NB4 (cell line): Measurements from ENCODE around the gene SEC16B.

Experiments
- DNase-seq: peaks from one replicate; pipeline ENCODE4 v3.0.0; 2010; ENCODE audit warnings: low read depth
- H3K4me3 ChIP-seq: one replicate; pipeline ENCODE4 v1.5.1; 2011; ENCODE audit warnings: mild to moderate bottlenecking, low read depth, low read length, moderate library complexity
- MYC ChIP-seq: IDR thresholded peaks from 2 replicates; pipeline ENCODE4 v1.6.1; 2011; ENCODE audit warnings: low read depth, low read length
- POLR2A ChIP-seq: IDR thresholded peaks from 2 replicates; pipeline ENCODE4 v1.6.1; 2011; ENCODE audit warnings: mild to moderate bottlenecking; ENCODE audit not compliant: insufficient read length; ENCODE audit errors: extremely low read depth
- TF ChIP-seq, protein P1 (sequence below): IDR thresholded peaks from 2 replicates; pipeline ENCODE4 v1.6.1; 2011; ENCODE audit warnings: low read depth, low read length
- TF ChIP-seq, protein P2 (sequence below): IDR thresholded peaks from one replicate; pipeline ENCODE4 v1.5.1; 2012; ENCODE audit warnings: low read depth, low read length

SEC16B gene

DNA sequence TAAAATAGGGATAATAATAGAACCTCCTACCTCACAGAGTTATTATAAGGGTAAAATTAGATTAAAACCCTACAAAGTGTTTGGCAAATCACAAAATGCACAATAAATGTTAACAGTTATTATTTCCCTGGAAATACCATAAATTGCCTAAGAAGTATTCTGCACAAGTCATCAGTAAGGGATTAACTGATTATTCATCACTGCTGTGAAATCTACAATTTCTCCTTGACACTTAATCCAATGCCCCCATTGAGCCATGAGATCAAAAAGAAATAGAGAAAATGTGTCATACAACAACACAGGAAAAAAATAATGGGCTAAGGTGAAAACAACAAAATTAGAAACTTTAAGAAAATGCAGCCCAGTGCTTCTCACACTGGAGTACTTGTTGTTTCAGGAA, 6.7 kb upstream of the SEC16B start:
- TF ChIP-seq, protein P1, sequence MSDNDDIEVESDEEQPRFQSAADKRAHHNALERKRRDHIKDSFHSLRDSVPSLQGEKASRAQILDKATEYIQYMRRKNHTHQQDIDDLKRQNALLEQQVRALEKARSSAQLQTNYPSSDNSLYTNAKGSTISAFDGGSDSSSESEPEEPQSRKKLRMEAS = no peak
- TF ChIP-seq, protein P2, sequence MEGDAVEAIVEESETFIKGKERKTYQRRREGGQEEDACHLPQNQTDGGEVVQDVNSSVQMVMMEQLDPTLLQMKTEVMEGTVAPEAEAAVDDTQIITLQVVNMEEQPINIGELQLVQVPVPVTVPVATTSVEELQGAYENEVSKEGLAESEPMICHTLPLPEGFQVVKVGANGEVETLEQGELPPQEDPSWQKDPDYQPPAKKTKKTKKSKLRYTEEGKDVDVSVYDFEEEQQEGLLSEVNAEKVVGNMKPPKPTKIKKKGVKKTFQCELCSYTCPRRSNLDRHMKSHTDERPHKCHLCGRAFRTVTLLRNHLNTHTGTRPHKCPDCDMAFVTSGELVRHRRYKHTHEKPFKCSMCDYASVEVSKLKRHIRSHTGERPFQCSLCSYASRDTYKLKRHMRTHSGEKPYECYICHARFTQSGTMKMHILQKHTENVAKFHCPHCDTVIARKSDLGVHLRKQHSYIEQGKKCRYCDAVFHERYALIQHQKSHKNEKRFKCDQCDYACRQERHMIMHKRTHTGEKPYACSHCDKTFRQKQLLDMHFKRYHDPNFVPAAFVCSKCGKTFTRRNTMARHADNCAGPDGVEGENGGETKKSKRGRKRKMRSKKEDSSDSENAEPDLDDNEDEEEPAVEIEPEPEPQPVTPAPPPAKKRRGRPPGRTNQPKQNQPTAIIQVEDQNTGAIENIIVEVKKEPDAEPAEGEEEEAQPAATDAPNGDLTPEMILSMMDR = no peak
- no peak for TF ChIP-seq MYC
- no peak for TF ChIP-seq POLR2A
- no peak for DNase-seq
- H3K4me3 ChIP-seq = no peak overlapping the region

DNA sequence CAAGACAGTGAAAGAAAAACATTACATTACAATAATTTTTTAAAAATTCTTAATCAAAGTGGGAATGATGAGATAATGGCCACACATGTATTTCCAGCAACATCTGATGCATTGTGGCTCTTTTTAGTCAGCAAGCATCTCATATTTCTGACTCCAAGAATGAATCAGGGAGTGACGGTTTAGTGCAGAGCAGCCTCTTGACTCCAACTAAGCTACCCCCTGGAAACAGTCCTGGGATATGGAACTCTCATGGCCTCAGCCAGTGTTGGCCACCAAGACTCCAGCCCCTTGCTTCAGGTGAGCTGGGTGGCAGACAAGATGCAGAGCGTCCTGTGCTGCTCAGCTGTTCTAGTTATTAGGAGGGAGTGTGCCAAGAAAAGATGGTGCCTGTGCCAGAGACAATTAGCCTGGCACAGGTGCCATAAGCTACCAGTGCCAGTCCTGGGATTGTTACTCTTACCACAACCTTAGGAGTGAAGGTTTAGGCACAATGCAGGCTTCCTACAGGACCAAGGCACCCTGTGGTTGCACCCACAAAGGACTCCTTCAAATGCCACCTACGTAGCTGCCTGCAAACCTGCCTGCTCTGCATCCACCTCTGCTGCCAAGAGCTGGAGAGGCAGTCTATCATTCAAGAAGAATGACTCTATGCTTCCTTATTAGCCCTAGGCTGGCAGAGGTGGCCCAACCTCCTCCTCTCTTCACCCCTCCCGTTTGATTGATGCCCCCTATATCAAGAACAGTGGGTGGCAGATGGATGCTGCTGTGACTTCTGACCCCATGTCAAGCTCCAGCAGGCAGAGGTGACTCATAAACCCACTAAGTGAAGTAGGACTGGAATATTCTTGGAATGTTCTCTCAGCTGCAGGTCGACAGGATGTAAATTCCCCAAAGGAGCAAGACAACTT, 6.0 kb upstream of the SEC16B start:
- no peak overlapping the region for H3K4me3 ChIP-seq
- TF ChIP-seq POLR2A = no peak
- no peak for TF ChIP-seq MYC
- TF ChIP-seq, protein P1 = no peak
- TF ChIP-seq, protein P2 = no peak
- no peak for DNase-seq

DNA sequence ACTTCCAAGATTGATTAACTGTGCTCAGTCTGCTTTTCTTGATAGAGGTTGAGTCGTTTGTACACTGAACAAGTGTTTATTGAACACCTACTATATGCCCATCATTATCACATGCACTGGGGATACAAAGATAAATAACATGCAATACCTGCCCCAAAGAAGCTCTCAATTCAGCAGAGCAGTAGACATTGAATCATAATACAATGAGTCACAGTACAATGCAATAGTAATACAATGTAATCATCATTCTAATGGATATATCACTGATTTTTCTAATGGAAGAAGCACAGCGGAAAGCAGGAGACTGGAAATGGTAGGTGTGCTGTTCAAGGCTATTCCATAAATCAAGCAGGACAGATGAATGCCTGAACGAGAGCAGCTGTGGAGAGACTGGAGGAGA, 3.7 kb upstream of the SEC16B start:
- no peak for DNase-seq
- no peak for TF ChIP-seq MYC
- TF ChIP-seq, protein P1 = no peak
- TF ChIP-seq POLR2A = no peak
- TF ChIP-seq, protein P2 = no peak
- no peak overlapping the region for H3K4me3 ChIP-seq

DNA sequence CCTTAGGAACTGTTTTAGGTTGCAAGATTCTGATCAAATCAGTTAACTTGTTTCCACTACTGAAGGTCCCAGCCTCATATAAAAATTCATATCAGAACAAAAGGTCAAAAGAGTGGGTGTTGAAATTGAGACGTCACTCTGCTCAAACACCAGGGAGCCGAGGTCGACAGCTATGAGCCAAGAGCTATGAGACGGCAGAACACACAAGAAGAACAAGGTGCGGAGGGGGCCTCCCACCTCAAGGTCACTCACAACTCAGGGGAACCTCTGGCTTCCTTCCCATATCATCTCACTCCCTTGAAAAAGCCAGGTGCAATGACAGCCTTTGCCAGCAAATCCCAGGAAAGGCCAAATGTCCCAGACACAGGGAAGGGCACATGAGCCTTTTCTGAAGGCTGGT, 749 bp downstream of the SEC16B start:
- no peak overlapping the region for H3K4me3 ChIP-seq
- no peak for TF ChIP-seq POLR2A
- no peak for DNase-seq

DNA sequence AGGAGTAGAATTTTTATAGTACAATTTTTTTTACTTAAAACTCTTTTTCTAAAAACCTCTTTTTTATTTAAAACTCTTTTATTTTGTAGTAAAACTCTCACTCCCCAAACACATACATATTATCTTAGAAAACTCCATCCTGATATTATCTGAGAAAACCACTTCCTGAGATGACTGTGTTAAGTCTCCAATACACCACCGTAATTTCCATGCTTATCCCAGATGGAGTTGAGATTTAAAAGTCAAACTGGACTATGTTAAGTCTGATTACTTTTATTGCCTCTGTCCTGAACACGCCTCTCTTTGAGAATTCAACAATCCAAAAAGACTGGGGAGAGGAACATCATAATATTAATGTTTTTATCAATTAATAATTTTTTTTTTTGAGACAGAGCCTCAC, 3.7 kb downstream of the SEC16B start:
- no peak for DNase-seq
- H3K4me3 ChIP-seq = no peak overlapping the region
- no peak for TF ChIP-seq MYC
- TF ChIP-seq, protein P1 = no peak
- TF ChIP-seq, protein P2 = no peak
- no peak for TF ChIP-seq POLR2A

DNA sequence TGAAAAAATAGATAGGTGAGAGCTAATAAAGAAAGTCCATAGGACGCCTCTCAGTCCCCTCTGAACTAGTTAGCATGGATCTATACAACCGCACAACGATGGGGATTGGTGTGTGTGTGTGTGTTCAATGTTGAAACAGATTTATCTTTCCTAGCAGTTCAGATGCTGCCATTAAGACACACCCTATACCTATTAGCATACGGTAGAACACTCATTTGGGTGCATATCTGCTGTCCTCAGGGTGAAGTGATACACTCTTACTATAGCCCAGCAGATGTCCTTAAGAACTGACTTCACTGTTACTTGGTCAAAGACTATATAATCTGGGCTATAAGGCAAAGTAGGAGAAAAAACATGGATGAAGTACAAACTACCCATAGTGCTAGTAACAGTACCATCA, 4.6 kb downstream of the SEC16B start:
- no peak for DNase-seq
- TF ChIP-seq, protein P2 = no peak
- TF ChIP-seq, protein P1 = no peak
- TF ChIP-seq POLR2A (no peak), MYC (no peak)
- H3K4me3 ChIP-seq = no peak overlapping the region
